Right lobe of liver (tissue), 6 donors: ENCODE results near the gene OSBPL8. TPM values are rescaled to one million over a fixed set of nuclear protein-coding genes. Genes with fewer than 3 reads are reported as not detected.

ENCODE experiments used
- ATAC-seq, 4 donors: fragments of 200-7000 bp; cut with Tn5 transposase; one replicate each; pipeline ENCODE4 v1.9.1; 2020; ENCODE audit warnings: mild to moderate bottlenecking in 4 of 4, moderate library complexity in 4 of 4
- DNase-seq, 3 donors: peaks; one replicate each; pipeline ENCODE4 v3.0.0-alpha.2; 2020
- H3K27ac ChIP-seq, 3 donors: fragments of 200-600 bp; one replicate each; pipeline ENCODE4 v1.8.0; 2022
- H3K27me3 ChIP-seq, 2 donors: fragments of 200-600 bp; one replicate each; pipeline ENCODE4 v1.8.0; 2022
- H3K36me3 ChIP-seq, 4 donors: fragments of 200-600 bp; sonication (generic) in 1 of 4; one replicate each; pipeline versions ENCODE4 v1.5.1 to v1.8.0; 2017 to 2022; ENCODE audit warnings: control low read depth in 1 of 4
- H3K4me1 ChIP-seq, 4 donors: fragments of 200-600 bp; sonication (generic) in 1 of 4; one replicate each; pipeline versions ENCODE4 v1.5.1 to v1.8.0; 2017 to 2022; ENCODE audit warnings: control low read depth in 1 of 4
- H3K4me3 ChIP-seq, 3 donors: fragments of 200-600 bp; one replicate each; pipeline ENCODE4 v1.8.0; 2022
- H3K9me3 ChIP-seq, 4 donors: fragments of 200-600 bp; sonication (generic) in 1 of 4; one replicate each; pipeline versions ENCODE4 v1.5.1 to v1.8.0; 2017 to 2022; ENCODE audit warnings: control low read depth in 1 of 4
- CTCF ChIP-seq, 4 donors: fragments of 200-600 bp in 3 of 4; fragments of 450-650 bp in 1 of 4; IDR thresholded peaks; one replicate each; pipeline versions ENCODE4 v1.5.1 to v1.8.0; 2016 to 2022; ENCODE audit warnings: antibody characterized with exemption in 4 of 4, mild to moderate bottlenecking in 2 of 4
- POLR2A ChIP-seq: fragments of 450-650 bp; IDR thresholded peaks from one replicate; pipeline ENCODE4 v1.6.1; 2017; ENCODE audit warnings: antibody characterized with exemption, mild to moderate bottlenecking
- WGBS: methylation state at CpG from one replicate; pipeline ENCODE4 v1.1.6; 2018; ENCODE audit warnings: low coverage, low lambda C conversion rate; ENCODE audit not compliant: insufficient coverage; ENCODE audit errors: missing lambda C conversion rate; 5-methylcytosine and 5-hydroxymethylcytosine counted together
- intact Hi-C, 2 donors: fragments of 100-400 bp; cut with DNase I; formaldehyde crosslinking; loops; one replicate each; pipeline versions ENCODE4 v1.11.2 to v1.14.1; 2022
- total RNA-seq, 6 experiments: library from RNA; depleted of rRNA in 2 of 6; stranded (reverse); fragments of >200 nt in 2 of 6; fragmentation: NEBNext Ultra II Directional in 3 of 6; extraction: Animal tissue kit (Norgen Biotek cat#: 25700) in 3 of 6; gene quantifications; one replicate each; pipeline versions ENCODE4 v1.1.0 to v1.2.4, GENCODE V29; 2016 to 2023
- donor health status: DM: no; HTN: yes; CAD: no.
- donor health status: DM: no; HTN: no; CAD: no.
- donor health status: DM: no; HTN: no; CAD: no.
- donor health status: DM: no; HTN: yes; CAD: no.
- donor health status: DM: no; HTN: yes; CAD: no.

Gene OSBPL8
- total RNA-seq, 6 experiments from 2014 or later, result 20.2 to 29.1 (median 24.2) TPM

- WGBS, result 78% methylated on average over 6 of the region's 6 CpGs
- TF ChIP-seq CTCF (IDR thresholded peaks at IDR 0.05), result no peak
- TF ChIP-seq POLR2A, result no peak
- no peak for ATAC-seq
Measured at GRCh38 chr12:76539727-76540126, 19.8 kb downstream of the OSBPL8 start.

GRCh38 chr12:76537923-76538322, 21.6 kb downstream of the OSBPL8 start:
- Histone ChIP-seq H3K9me3 (no peaks in the 10 kb centered on the region), H3K27me3 (no peaks in the 10 kb centered on the region), H3K4me1 (peaks cover 0 to 4% (median 0%) of the 10 kb centered on the region in 4 donors), H3K4me3 (no peak overlapping the region), H3K27ac (no peak overlapping the region), H3K36me3 (no peaks in the 10 kb centered on the region)
- ATAC-seq (no peak), DNase-seq (no peak)
- TF ChIP-seq CTCF (IDR thresholded peaks at IDR 0.05), result no peak
- no peak for TF ChIP-seq POLR2A
- intact Hi-C loops, result no loop called here
- WGBS, result 72% methylated on average over 2 of the region's 2 CpGs

More at GRCh38 chr12:76539727-76540126, 19.8 kb downstream of the OSBPL8 start:
- no peaks in the 10 kb centered on the region for H3K27me3 ChIP-seq
- intact Hi-C loops, result no loop called here
- H3K9me3 ChIP-seq, result no peaks in the 10 kb centered on the region
- no peak overlapping the region for H3K27ac ChIP-seq
- H3K4me3 ChIP-seq, result no peak overlapping the region
- no peak for DNase-seq
- H3K36me3 ChIP-seq, result no peaks in the 10 kb centered on the region
- peaks cover 0 to 4% (median 0%) of the 10 kb centered on the region in 4 donors for H3K4me1 ChIP-seq

- Histone ChIP-seq H3K4me1 (peaks cover 0 to 4% (median 0%) of the 10 kb centered on the region in 4 donors), H3K36me3 (no peaks in the 10 kb centered on the region), H3K4me3 (no peak overlapping the region), H3K27me3 (no peaks in the 10 kb centered on the region), H3K27ac (no peak overlapping the region), H3K9me3 (no peaks in the 10 kb centered on the region)
- no peak for ATAC-seq
- TF ChIP-seq CTCF (IDR thresholded peaks at IDR 0.05), result no peak
- TF ChIP-seq POLR2A, result no peak
- 89% methylated on average over 5 of the region's 5 CpGs for WGBS
- intact Hi-C loops, result no loop called here
- no peak for DNase-seq
Measured at GRCh38 chr12:76536546-76536945, 23.0 kb downstream of the OSBPL8 start.

GRCh38 chr12:76535170-76535569, 24.4 kb downstream of the OSBPL8 start:
- no peak for DNase-seq
- no peaks in the 10 kb centered on the region for H3K27me3 ChIP-seq
- H3K4me3 ChIP-seq, result no peak overlapping the region
- TF ChIP-seq POLR2A, result no peak
- TF ChIP-seq CTCF (IDR thresholded peaks at IDR 0.05), result no peak
- no peak overlapping the region for H3K27ac ChIP-seq
- ATAC-seq, result no peak
- intact Hi-C loops, result no loop called here
- peaks cover 0 to 4% (median 0%) of the 10 kb centered on the region in 4 donors for H3K4me1 ChIP-seq
- 92% methylated on average over 2 of the region's 2 CpGs for WGBS
- H3K36me3 ChIP-seq, result no peaks in the 10 kb centered on the region
- H3K9me3 ChIP-seq, result no peaks in the 10 kb centered on the region

GRCh38 chr12:76533331-76533730, 26.2 kb downstream of the OSBPL8 start:
- DNase-seq, result no peak
- no peaks in the 10 kb centered on the region for H3K36me3 ChIP-seq
- WGBS, result 85% methylated on average over 5 of the region's 5 CpGs
- H3K27me3 ChIP-seq, result no peaks in the 10 kb centered on the region
- no peak for ATAC-seq
- H3K27ac ChIP-seq, result no peak overlapping the region
- no peak overlapping the region for H3K4me3 ChIP-seq
- no peak for TF ChIP-seq CTCF (IDR thresholded peaks at IDR 0.05)
- no peak for TF ChIP-seq POLR2A
- H3K9me3 ChIP-seq, result no peaks in the 10 kb centered on the region
- intact Hi-C loops, result no loop called here
- H3K4me1 ChIP-seq, result peaks cover 0 to 17% (median 2%) of the 10 kb centered on the region in 4 donors
